ENCODE measurements around the gene DMRTA2.

GRCh38 chr1:50426108-50426700 is 3.0 kb upstream of the DMRTA2 start:
- TF ChIP-seq CTCF (IDR thresholded peaks at IDR 0.05; ENCODE audit: low read depth, low read length) = no peak
- no peak for TF ChIP-seq POLR2A (IDR thresholded peaks at IDR 0.05; ENCODE audit: extremely low read depth, insufficient read length)
- no peak for TF ChIP-seq MAX (IDR thresholded peaks at IDR 0.05; ENCODE audit: low read depth, low read length)
- no peak for TF ChIP-seq MYC (IDR thresholded peaks at IDR 0.05; ENCODE audit: low read depth, low read length)

All from NB4 (cell line).